GM19351 (cell line): Measurements from ENCODE around the gene COL18A1.

ENCODE experiments used
- ATAC-seq: cut with Tn5 transposase; IDR thresholded peaks from one replicate; pipeline ENCODE4 v1.9.1; 2021; ENCODE audit warnings: mild to moderate bottlenecking, moderate library complexity; ENCODE audit not compliant: unreplicated experiment

Gene COL18A1

GRCh38 chr21:45452696-45453307 is 47.8 kb downstream of the COL18A1 start:
- no peak for ATAC-seq

DNA sequence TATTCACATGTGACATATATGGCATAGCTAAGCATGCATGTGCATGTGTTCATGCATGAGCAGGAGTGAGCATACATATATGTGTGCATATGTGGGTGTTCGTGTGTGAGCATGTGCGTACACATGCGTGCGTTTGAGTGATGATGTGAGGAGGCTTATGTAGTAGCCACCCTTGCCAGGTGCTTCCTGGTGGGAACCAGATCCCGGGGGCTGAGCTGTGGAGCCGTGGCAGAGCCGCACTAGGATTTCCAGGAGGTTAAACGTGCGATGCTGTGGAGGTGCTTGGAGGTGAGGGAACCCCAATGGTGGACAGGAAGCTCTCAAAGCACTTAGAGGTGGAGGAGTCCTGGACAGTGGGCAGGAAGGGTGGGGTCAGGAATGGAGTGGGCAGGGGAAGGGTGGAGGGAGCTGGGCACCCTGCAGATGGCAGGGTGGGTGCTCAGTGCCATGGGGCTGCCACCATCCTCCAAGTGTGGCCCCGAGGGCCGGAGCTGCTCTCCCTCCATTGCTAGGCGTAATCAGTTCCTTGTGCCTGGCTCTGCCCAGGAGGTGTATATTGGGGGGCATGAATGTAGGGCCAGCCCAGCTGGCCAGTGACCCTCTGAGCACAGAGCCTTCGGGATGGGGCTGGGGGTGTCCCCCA is 48.5 kb downstream of the COL18A1 start:
- ATAC-seq, result no peak

GRCh38 chr21:45454060-45454925 is 49.3 kb downstream of the COL18A1 start:
- ATAC-seq, result no peak

DNA sequence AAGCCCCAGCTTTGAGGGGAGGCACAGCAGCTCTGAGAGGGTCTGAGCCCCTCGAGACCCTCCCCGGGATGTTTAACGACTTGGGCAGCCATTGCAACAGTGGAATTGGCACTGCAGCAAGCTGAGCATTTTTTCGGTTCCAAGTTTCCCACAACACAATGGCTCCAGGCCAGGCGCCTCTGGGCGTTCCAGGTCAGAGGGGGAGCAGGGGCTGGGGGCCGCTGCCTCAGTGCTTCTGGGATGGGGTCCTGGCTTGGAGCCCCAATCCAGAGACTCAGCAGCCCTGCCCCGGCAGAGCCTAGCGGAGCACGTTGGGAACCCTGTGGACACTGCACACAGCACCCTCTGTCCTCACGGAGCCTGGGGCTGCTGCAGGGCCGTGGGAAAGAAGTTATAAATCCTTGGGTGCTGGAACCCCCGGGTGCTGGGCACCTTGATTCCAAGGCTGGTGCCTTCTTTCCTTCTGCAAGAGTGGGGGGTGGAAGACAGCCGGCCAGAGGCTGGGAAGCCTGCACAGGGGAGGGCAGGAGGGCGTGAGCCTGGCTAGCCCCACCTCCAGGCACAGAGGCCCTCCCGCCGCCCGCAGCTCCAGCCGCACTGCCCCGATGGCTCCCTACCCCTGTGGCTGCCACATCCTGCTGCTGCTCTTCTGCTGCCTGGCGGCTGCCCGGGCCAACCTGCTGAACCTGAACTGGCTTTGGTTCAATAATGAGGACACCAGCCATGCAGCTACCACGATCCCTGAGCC is 50.1 kb downstream of the COL18A1 start:
- ATAC-seq, result no peak

- no peak for ATAC-seq
These were observed 51.0 kb downstream of the COL18A1 start for GRCh38 chr21:45455674-45456583.

- no peak for ATAC-seq
These were observed 51.7 kb downstream of the COL18A1 start for GRCh38 chr21:45456584-45457160.

DNA sequence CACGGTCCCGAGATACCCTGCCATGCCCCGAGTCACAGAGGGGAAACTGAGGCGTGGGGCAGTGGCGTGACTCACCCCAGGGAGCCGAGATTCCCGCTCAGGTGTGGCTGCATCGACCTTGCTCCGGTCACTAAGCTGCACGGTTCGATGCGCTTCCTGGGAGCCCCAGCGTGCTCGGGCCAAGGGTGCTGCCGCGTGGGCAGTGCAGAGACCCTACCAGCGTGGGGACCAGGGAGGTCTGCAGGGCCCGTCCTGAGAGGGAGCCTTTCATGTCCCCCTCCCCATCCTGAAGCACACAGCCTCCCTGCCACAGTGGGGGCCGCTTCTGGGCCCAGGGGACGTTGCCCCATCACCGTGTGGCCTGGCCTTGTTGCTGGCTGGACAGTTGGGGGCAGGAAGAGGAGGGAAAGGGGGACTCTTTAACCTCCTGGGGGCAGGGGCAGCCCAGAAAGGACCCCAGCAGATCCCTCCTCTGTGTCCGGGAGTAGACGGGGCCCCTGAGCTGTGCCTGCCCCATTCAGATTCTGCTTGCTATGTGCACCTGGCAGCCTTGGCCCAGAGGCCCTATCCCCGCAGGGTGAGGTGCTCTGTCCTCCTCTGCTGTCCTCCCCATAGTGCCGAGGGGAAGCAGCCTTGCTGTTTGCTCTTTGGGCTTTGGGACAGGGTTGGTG is 52.3 kb downstream of the COL18A1 start:
- no peak for ATAC-seq

GRCh38 chr21:45457832-45458172 is 52.8 kb downstream of the COL18A1 start:
- no peak for ATAC-seq

GRCh38 chr21:45458281-45459170 is 53.6 kb downstream of the COL18A1 start:
- no peak for ATAC-seq

GRCh38 chr21:45459171-45460010 is 54.4 kb downstream of the COL18A1 start:
- no peak for ATAC-seq

GRCh38 chr21:45460011-45460565 is 55.1 kb downstream of the COL18A1 start:
- ATAC-seq, result no peak

- ATAC-seq, result no peak
These were observed 55.8 kb downstream of the COL18A1 start for GRCh38 chr21:45460611-45461368.

DNA sequence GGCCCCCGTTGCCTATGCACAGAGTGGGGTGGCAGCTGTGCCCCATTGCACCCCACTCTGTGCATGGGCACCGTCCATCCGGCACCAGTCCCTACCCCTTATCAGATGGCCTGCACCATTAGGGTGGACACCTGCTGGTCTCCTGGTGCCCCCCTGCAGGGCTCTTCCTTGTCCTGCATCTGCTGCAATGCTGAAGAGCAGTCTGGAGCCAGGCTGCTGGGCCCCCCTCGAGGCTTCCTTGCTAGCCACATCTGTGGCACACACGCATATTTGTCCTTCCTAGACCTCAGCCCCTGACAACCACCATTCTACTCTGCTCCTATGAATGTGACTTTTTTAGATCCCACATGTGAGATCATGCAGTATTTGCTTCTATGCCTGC is 56.4 kb downstream of the COL18A1 start:
- no peak for ATAC-seq

- no peak for ATAC-seq
These were observed 56.9 kb downstream of the COL18A1 start for GRCh38 chr21:45461806-45462341.

GRCh38 chr21:45463871-45464270 is 58.9 kb downstream of the COL18A1 start:
- no peak for ATAC-seq

DNA sequence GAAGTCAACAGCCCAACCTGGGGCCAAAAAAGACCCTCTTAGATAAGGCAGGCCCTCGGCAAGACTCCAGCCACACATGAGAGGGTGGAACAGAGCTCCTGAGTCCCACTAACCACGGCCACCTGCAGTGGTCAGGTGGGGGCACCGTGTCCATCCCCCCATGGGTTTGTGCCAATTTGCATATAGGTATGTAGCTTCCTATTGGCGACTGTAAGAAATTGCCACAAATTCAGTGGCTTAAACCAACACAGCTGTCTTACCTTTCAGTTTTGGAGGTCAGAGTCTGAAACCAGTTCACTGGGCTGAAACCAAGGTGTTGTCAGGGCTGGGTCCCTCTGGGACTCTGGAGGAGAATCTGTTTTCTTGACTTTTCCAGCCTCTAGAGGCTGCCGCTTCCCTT is 59.3 kb downstream of the COL18A1 start:
- ATAC-seq, result no peak
